HG02798 (cell line): ENCODE results near the gene LEP.

Experiments used
- ATAC-seq: cut with Tn5 transposase; IDR thresholded peaks from one replicate; pipeline ENCODE4 v1.9.1; 2021; ENCODE audit warnings: mild to moderate bottlenecking; ENCODE audit not compliant: unreplicated experiment, poor library complexity

LEP gene

DNA sequence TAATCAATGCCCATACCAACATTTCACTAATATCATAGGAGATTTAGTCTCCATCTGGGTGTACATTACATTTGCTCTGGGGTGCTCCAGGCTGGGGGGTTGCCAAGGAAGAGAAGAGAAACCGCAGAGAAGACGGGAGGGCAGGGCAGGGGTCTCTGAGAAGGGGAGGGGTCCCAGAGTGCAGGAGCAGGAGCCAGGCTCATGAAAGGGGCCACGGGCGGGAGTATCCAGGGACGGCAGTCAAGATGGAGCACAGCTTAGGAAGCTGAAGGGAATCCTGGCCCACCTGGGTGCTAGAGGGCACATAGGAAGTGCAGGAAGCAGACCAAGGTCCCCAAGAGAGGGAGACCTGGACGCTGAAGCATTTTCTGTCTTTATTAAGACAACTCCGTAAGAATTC is 2.2 kb downstream of the LEP start:
- ATAC-seq: no peak

DNA sequence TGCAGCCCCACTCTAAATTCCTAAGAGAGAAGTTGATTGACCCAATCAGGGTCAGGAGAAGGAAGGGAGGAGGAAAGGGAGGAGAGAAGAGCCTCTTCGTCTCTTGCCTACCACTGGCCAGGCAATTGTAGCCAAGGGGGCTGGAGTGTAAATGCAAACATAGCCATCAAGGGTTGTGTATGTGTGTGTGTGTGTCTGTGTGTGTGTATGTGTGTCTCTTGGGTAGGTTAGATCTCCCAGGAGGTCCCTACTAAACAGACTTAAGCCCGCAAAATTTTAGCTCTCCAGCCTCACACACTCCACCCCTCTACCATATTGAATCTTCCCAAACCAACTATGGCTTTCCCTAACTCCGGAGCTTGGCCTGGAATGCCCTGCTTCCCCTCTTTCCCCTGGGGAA is 3.8 kb downstream of the LEP start:
- no peak for ATAC-seq

DNA sequence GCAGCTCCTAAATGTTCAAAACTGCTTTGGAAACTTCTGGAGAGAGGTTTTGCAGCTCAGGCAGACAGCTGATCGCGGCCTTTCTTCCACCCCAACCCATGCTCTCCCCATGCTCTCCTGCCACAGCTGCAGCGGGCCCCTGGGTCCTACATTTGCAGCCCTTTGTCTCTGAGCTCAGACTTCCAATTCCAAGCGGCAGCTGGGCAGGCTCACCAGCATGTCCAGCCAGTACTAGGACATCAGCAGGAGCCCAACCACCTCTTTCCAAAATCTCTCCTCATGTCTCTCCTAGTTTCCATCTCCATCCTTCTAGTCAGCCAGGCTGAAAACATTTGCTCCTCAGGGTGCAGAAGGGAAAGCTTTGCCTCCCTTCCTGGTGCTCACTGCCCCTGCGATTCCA is 6.0 kb downstream of the LEP start:
- ATAC-seq: no peak

DNA sequence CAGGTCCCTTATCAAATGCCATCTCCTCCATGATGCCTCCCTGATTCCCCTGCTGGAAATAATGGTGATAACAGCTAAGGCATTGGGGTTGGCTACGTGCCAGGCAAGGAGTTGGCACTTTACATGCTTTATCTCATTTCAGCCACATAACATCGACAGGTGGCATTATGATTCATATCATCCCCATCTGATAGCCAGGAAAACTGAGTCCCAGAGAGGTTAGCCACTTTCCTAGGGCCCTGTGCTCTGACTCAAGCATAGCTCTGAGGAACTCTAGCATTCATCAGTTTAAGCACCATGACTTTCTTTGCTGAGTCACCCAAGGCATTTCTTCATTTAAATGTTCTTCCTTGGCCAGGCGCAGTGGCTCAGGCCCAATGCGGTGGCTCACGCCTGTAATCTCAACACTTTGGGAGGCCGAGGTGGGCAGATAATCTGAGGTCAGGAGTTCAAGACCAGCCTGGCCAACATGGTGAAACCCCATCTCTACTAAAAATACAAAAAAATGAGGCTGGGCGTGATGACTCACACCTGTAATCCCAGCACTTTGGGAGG is 6.6 kb downstream of the LEP start:
- ATAC-seq: no peak

DNA sequence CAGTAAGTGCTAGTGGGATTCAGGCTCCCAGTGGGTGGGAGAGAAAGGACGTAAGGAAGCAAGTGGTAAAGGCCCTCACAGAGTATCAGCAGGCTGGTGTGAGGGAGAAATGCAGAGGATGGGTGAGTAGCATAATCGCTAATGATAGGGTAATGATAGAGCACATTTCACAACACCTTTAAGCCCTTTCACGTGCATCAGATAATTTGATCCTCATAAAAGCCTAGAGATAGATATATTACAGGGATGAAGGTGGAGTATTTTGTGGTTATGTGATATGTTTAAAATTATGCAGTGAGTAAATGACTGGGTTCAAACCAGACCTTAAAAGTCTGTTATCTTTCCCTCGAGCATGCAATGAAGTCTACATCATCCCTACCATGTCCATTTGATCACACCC is 10.3 kb downstream of the LEP start:
- no peak for ATAC-seq

DNA sequence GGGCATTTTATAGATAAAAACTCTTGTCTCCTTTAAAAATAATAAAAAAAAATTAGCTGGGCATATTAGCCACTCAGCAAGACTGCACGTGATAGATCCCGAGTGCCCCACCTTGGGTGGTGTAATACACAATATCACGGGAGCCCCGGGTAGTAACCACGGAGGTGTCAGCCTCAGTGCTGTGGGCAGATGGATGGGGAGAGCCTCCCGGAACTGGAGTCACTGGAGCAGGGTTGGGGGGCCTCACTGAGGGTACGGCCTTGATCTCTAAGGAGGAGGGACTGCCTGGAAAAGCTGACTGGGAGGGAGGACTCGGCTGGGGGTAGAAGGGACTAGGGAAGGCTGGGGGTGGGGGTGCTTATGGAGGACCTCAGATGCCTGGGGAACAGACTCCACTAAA is 12.6 kb downstream of the LEP start:
- no peak for ATAC-seq

DNA sequence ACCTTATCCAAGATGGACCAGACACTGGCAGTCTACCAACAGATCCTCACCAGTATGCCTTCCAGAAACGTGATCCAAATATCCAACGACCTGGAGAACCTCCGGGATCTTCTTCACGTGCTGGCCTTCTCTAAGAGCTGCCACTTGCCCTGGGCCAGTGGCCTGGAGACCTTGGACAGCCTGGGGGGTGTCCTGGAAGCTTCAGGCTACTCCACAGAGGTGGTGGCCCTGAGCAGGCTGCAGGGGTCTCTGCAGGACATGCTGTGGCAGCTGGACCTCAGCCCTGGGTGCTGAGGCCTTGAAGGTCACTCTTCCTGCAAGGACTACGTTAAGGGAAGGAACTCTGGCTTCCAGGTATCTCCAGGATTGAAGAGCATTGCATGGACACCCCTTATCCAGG is 13.4 kb downstream of the LEP start:
- no peak for ATAC-seq

DNA sequence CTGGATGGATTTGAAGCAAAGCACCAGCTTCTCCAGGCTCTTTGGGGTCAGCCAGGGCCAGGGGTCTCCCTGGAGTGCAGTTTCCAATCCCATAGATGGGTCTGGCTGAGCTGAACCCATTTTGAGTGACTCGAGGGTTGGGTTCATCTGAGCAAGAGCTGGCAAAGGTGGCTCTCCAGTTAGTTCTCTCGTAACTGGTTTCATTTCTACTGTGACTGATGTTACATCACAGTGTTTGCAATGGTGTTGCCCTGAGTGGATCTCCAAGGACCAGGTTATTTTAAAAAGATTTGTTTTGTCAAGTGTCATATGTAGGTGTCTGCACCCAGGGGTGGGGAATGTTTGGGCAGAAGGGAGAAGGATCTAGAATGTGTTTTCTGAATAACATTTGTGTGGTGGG is 14.2 kb downstream of the LEP start:
- ATAC-seq: no peak

DNA sequence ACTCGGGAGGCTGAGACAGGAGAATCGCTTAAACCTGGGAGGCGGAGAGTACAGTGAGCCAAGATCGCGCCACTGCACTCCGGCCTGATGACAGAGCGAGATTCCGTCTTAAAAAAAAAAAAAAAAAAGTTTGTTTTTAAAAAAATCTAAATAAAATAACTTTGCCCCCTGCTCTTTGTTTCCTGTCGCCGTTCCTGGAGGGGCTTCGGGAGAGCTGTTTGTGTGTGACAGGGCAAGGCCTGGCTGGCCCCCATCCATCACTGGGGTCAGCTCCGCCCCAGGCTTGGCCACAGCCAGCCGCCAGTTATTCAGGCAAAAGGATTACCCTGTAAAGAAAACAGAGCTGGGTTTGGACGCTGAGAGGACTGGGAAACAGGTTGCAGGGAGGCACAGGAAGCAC is 16.4 kb downstream of the LEP start:
- ATAC-seq: no peak

DNA sequence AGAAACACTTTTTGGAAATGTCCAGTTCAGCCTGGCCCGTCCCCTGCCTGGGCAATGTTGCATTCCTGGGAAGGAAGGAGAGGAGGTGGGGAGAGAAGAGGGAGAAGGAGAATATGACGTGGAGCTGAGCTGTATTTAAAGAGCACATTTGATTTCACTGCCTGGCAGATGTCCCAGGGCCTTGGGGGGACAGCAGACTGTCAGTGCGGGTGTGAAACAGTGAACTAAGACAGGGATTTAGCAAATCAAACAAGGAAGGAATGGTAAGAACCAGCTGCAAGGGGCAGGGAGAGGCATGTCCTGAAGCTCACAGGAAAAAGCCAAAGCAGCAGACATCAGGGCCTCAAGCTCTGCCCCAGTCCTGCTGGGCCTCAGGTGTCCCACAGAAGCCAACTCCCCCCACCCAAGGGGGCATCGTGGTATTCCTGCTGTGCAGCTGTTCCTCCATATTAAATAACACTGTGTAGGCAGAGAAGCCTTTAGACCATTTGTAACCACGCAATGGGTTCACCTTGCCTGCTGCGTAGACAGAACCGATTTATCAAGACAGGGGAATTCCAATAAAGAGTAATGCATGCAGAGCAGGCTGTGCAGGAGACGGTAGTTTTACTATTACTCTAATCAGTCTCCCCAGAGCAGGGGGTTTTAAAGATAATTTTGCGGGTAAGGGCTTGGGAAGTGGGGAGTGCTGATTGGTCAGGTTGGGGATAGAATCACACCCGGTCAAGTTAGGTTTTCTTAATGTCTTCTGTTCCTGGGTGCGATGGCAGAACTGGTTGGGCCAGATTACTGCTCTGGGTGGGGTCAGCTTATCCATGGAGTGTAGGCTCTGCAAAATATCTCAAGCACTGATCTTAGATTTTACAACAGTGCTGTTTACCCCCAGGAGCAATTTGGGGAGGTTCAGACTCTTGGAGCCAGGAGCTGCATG is 18.3 kb downstream of the LEP start:
- no peak for ATAC-seq

DNA sequence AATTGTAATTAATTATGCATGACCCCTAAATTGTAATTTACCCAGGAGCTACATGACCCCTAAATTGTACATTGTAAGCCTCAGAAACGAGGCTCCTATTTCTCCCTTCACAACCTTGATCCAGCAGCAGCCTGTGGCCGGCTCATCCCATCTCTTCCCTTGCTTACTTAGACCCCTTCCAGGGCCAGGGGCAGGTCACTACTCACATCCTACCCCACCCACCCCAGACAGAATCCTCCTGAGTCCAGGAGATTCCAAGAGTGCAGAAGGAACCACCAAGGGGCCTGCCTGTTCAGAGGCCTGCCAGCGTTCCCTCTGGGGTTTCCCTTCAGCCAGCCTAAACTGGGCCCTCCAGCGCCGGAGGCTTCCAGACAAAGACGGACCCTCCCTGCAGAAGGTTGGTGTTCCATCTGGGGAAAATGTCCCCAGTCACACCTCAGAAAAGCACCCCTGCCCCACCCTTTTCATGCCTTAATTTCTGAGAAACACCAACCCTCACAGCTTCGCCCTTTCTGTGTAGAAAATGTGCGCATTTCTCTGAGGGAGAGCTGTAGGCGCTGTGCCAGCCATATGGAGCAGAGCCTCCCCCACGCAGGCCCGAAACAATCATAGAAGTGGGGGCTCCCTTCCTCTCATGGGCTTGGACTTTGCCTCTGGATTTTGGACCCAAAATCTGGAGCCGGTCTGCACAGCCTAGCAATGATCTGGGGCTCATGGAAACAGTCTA is 19.2 kb downstream of the LEP start:
- ATAC-seq: no peak

DNA sequence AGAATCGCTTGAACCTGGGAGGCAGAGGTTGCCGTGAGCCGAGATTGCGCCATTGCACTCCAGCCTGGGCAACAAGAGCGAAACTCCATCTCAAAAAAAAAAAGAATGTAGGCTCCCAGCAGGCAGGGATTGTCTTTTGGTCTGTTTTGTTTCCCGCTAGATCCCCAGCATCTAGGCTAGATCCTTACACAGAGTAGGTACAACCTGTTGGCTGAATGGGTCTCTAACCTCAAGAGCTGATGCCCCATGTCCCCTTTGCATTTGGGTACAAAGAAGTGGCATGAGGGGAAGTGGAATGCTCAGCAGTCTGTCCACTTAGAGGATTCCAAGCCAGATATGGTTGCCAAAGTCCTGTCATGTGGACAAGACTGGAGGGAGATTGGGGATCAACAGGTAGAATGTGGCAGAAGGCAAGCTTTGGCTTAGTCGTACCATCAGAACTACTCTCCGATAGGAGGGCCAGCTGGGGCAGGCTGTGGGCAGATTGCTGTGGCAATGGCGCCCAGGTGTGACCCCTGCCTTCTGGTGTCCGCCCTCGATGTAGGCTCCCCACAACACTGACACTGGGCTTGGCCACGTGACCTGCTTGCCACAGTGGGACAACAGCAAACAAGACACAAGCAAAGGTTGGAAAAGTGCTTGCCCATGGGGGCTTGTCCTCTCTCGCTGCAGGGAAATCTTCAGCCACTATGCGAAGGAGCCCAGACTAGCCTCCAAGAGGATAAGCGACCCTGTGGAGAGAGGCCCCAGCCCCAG is 21.4 kb downstream of the LEP start:
- ATAC-seq: no peak

DNA sequence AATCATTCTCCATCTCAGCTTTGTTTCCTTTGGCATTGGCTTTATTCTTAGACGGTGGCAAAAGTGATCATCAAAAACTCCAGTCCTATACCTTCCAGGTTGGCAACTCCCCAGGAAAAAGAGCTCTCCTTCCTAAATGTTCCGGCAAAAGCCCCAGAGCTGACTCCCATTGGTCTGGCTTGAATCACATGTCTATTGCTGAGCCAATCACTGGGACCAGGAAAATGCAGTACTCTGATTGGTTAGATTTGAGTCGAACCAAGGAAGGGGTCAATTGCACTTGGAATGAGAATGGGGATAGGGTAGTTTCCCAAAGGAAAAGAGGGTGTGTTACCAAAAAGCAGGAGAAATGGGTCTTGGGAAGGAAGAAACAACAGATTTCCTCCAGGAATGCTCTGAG is 22.3 kb downstream of the LEP start:
- ATAC-seq: no peak

DNA sequence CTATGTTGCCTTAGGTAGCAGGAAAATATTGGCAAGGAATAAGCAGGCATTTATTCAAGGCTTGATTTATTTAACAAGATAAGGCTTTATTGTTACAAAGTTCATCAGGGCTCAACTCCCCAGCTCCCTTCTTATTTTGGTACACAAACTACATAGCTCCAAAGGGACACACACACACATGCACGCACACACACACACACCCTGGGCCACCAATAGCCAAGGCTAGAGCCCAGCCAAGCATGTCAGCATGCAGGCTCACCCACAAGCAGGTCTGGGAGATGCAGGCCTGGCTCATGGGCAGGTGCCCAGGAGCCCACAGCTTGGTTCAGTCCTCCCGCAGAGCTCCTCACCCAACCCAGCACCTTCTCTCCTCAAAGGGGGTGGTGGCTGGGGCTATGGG is 23.4 kb downstream of the LEP start:
- no peak for ATAC-seq

DNA sequence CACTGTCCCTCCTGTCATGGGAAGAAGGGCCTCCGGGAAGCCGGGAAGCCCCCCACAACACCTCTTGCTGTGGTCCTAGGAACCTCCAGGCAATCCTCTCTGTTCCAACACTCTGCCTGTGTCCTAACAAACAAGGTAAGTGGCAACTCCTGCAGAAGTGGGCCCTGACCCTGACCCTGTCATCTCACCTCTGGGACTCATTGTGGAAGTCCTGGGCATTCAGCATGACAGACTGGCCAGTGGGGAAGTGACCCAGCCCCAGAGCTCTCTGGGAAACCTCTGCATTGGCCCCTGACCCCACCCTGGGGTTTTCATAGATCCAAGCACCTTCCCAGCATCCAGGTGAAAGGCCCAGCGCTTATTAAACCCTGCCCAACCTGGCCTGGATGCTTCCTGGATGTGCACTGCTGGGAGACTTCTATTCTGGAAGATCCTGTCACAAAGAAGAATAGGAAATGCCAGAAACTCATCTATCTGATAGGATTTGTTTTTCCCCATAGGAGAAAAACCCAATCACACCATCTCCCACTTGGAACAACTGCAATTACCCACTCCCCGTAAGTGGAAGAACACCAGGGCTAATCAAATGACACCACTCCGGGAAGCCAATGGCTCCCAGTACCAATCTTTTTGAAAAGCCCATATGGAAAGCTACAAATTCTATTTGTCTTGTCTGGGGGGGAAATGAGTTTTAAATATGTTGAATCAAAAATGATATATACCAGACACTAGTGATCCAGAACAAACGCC is 24.3 kb downstream of the LEP start:
- ATAC-seq: no peak

DNA sequence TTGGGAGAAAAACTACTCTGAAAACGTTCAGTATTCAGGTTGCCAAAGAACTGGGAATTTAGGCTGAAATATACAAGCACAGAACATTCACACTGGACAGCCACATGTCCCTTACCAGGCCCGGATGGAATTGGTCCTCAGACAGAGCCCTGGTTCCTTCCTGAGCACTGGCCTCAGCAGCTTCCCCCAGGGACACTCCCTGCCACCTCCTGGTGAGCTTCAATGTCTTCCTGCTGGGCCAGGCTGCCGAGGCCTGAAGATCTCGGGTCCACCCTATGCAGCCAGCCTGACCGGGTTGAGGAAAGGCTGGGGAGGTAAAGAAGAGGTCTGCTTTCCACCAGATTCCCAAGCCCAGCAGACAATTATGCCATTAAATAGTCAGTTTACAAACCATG is 24.8 kb downstream of the LEP start:
- ATAC-seq: no peak

DNA sequence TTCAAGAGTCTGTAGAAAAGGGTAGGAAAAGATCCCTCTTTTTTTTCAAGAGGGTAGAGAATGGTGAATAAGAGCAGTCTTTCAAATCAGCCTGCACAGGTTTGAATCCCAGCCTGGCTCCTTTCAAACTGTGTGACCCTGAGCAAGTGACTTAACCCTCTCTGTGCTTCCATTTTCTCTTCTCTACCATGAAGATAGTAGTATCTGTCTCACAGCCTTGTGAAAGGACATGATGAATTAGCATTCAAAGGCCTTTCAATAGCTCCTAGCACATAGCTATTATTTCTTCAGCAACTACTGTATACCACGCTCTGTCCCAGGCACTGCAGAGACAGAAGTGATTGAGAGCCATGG is 25.4 kb downstream of the LEP start:
- no peak for ATAC-seq

DNA sequence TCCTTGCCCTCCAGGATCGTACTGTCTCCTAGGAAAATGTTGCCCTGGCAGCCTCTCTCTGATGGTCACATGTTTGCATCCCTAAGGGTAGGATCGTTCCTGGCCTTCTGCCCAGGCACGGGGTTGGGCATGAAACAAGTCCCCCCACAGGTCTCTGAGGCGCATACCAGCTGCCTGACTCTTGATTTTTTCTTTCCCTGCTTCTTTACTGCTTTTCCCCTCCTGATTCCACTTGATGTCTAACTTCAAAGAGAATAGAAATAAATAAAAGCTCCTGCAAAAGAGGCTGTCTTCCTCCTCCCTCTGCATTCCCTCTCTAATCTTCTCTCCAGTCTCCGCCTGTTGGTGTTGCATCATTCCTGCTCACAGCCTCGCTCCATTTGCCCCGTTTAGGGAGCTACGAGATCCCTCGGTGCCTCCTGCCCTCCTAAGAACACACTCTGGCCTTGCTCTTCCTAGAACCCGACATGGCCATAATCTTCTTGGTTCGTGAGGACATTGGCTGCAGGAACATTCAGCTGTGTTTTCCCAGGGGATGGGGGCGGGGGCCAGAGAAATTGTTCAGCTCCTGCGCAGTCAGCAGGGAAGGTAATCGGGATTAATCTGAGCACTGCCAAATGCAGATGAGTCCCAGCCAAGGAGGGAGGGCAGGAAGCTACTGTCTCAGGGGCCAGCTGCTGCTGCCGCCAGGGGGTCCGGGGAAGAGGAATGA is 26.0 kb downstream of the LEP start:
- no peak for ATAC-seq

DNA sequence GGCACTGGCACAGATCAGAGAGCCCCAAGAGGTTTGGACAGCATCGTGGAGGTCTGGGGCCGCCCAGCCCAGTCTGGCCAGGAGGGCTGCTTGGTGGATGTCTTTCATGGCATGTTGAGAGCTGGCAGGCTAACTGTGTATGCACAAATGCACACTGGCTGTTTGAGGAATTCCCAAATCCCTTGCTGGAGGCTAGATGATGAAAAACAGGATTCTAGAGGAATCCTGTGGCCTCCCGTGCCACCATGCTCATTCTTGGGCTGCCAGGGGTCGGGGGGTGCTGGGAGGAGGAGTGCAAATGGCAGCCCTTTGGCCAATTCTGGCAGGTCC is 26.5 kb downstream of the LEP start:
- ATAC-seq: no peak

DNA sequence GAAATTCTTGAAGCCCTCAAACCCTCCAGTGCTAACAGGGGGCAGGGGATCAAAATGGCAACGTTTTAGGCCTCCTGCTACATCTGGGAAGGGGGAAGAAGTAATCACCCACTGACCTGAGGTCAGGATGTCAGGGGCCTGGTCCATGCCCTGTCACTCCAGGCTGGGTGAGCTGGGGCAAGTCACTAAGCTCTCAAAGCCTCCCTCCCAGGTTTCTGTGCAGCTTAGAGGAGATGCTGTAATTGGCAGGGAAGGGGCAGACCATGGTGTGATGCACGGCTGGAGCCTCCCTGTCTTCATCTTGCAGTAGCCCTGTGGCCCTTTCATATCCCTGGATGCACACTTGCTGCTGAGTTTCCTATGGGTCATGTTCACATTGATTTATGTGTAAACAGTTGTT is 27.2 kb downstream of the LEP start:
- no peak for ATAC-seq
